ENCODE data around the gene FSIP2.

FSIP2 gene

DNA sequence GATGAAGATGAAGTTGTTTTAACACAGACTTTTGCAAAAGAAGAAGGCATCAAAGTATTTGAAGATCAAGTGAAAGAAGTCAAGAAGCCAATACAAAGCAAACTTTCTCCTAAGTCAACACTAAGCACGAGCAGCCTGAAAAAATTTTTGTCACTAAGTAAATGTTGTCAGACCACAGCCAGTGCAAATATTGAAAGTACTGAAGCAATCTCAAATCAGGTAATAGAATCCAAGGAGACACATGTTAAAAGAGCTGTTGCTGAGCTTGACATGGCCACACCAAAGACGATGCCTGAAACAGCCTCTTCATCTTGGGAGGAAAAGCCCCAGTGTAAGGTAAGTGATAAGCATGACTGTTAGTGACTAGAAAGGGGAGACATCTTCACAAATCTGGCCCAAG is 75.1 kb downstream of the FSIP2 start (continued):
- TF ChIP-seq, protein P1, sequence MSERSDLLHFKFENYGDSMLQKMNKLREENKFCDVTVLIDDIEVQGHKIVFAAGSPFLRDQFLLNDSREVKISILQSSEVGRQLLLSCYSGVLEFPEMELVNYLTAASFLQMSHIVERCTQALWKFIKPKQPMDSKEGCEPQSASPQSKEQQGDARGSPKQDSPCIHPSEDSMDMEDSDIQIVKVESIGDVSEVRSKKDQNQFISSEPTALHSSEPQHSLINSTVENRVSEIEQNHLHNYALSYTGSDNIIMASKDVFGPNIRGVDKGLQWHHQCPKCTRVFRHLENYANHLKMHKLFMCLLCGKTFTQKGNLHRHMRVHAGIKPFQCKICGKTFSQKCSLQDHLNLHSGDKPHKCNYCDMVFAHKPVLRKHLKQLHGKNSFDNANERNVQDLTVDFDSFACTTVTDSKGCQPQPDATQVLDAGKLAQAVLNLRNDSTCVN (tag by site-specific recombination; optimal IDR thresholded peaks at IDR 0.05) = no peak
- TF ChIP-seq SP2 (tag by site-specific recombination; IDR thresholded peaks at IDR 0.05) = no peak

GRCh38 chr2:185817991-185818390 is 79.4 kb downstream of the FSIP2 start:
- POLR2A ChIA-PET = no interaction called here
- H3K36me3 ChIP-seq (ENCODE audit: control insufficient read depth in 2 of 2, insufficient read depth in 1 of 2, low read length in 2 of 2) = no peaks in the 10 kb centered on the region
- no peak overlapping the region for H3K4me3 ChIP-seq (ENCODE audit: low read depth, low read length)
- H3K9me3 ChIP-seq (ENCODE audit: control insufficient read depth, insufficient read depth, low read depth, low read length) = no peaks in the 10 kb centered on the region
- H3K4me1 ChIP-seq (ENCODE audit: control insufficient read depth, insufficient read depth, low read length) = no peaks in the 10 kb centered on the region
- no peak overlapping the region for H3K27ac ChIP-seq (ENCODE audit: extremely low read depth, low read depth, low read length)
- CTCF ChIA-PET = no interaction called here
- TF ChIP-seq, protein P2, sequence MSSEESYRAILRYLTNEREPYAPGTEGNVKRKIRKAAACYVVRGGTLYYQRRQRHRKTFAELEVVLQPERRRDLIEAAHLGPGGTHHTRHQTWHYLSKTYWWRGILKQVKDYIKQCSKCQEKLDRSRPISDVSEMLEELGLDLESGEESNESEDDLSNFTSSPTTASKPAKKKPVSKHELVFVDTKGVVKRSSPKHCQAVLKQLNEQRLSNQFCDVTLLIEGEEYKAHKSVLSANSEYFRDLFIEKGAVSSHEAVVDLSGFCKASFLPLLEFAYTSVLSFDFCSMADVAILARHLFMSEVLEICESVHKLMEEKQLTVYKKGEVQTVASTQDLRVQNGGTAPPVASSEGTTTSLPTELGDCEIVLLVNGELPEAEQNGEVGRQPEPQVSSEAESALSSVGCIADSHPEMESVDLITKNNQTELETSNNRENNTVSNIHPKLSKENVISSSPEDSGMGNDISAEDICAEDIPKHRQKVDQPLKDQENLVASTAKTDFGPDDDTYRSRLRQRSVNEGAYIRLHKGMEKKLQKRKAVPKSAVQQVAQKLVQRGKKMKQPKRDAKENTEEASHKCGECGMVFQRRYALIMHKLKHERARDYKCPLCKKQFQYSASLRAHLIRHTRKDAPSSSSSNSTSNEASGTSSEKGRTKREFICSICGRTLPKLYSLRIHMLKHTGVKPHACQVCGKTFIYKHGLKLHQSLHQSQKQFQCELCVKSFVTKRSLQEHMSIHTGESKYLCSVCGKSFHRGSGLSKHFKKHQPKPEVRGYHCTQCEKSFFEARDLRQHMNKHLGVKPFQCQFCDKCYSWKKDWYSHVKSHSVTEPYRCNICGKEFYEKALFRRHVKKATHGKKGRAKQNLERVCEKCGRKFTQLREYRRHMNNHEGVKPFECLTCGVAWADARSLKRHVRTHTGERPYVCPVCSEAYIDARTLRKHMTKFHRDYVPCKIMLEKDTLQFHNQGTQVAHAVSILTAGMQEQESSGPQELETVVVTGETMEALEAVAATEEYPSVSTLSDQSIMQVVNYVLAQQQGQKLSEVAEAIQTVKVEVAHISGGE (tag by site-specific recombination; conservative IDR thresholded peaks at IDR 0.05; ENCODE audit: low read depth) = no peak
- no peak for TF ChIP-seq ZNF549 (tag by site-specific recombination; IDR thresholded peaks at IDR 0.05)
- TF ChIP-seq ZNF350 (tag by site-specific recombination; IDR thresholded peaks at IDR 0.05) = no peak
- no peak for TF ChIP-seq ZNF76 (tag by site-specific recombination; IDR thresholded peaks at IDR 0.05; ENCODE audit: borderline replicate concordance, low read depth)
- no peak for TF ChIP-seq ZNF660 (tag by site-specific recombination; IDR thresholded peaks at IDR 0.05)
- no peak for TF ChIP-seq BCL6B (tag by site-specific recombination; IDR thresholded peaks at IDR 0.05)
- no peak for TF ChIP-seq ZNF157 (tag by site-specific recombination; IDR thresholded peaks at IDR 0.05)
- no peak for TF ChIP-seq ZNF529 (tag by site-specific recombination; IDR thresholded peaks at IDR 0.05; ENCODE audit: insufficient replicate concordance)
- no peak for TF ChIP-seq ZNF404 (tag by site-specific recombination; IDR thresholded peaks at IDR 0.05)
- no peak for TF ChIP-seq ZNF610 (tag by site-specific recombination; IDR thresholded peaks at IDR 0.05; ENCODE audit: borderline replicate concordance)
- TF ChIP-seq, protein P3, sequence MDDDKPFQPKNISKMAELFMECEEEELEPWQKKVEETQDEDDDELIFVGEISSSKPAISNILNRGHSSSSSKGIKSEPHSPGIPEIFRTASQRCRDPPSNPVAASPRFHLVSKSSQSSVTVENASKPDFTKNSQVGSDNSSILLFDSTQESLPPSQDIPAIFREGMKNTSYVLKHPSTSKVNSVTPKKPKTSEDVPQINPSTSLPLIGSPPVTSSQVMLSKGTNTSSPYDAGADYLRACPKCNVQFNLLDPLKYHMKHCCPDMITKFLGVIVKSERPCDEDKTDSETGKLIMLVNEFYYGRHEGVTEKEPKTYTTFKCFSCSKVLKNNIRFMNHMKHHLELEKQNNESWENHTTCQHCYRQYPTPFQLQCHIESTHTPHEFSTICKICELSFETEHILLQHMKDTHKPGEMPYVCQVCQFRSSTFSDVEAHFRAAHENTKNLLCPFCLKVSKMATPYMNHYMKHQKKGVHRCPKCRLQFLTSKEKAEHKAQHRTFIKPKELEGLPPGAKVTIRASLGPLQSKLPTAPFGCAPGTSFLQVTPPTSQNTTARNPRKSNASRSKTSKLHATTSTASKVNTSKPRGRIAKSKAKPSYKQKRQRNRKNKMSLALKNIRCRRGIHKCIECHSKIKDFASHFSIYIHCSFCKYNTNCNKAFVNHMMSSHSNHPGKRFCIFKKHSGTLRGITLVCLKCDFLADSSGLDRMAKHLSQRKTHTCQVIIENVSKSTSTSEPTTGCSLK (tag by site-specific recombination; IDR thresholded peaks at IDR 0.05) = no peak
- no peak for TF ChIP-seq ZNF10 (tag by site-specific recombination; IDR thresholded peaks at IDR 0.05)
- TF ChIP-seq ZNF510 (tag by site-specific recombination; IDR thresholded peaks at IDR 0.05; ENCODE audit: insufficient replicate concordance) = no peak
- no peak for TF ChIP-seq ZNF2 (tag by site-specific recombination; IDR thresholded peaks at IDR 0.05)
- TF ChIP-seq PBX3 (CRISPR knock-in tag; IDR thresholded peaks at IDR 0.05) = no peak

Data from HEK293 (cell line).